ENCODE measurements around the gene RPS19. TPM values are rescaled to one million over a fixed set of nuclear protein-coding genes. Genes with fewer than 3 reads are reported as not detected.

Gene RPS19
- total RNA-seq, 2 donors from 2014 or later = 2,321 to 2,418 TPM

- TF ChIP-seq CTCF (conservative IDR thresholded peaks at IDR 0.05) = no peak
- peaks cover 31% of the 10 kb centered on the region for H3K9me3 Mint-ChIP-seq
- H3K4me1 Mint-ChIP-seq = no peaks in the 10 kb centered on the region
- H3K27ac Mint-ChIP-seq = no peak overlapping the region
- Histone ChIP-seq H3K9me3 (ENCODE audit: control insufficient read depth, low read length) (no peaks in the 10 kb centered on the region), H3K9ac (ENCODE audit: extremely low read depth, low read length, poor library complexity, severe bottlenecking) (no peak overlapping the region), H3K4me3 (ENCODE audit: low read length) (no peak overlapping the region), H3K4me1 (ENCODE audit: control insufficient read depth, insufficient read depth, low read length) (no peaks in the 10 kb centered on the region), H3K36me3 (ENCODE audit: control insufficient read depth, insufficient read depth, low read length) (no peaks in the 10 kb centered on the region), H3K27ac (ENCODE audit: low read depth, low read length) (no peak overlapping the region), H3K27me3 (ENCODE audit: control insufficient read depth, insufficient read depth, low read length, poor library complexity, severe bottlenecking) (peaks cover 11% of the 10 kb centered on the region)
- H3K36me3 Mint-ChIP-seq (ENCODE audit: low read depth) = no peaks in the 10 kb centered on the region
- no peak overlapping the region for H3K4me3 Mint-ChIP-seq
- no peak for DNase-seq
- WGBS, 2 experiments (ENCODE audit: insufficient coverage in 1 of 2, insufficient read length in 1 of 2) = 52 to 71% methylated on average over 3 of the region's 3 CpGs
- peaks cover 2% of the 10 kb centered on the region for H3K27me3 Mint-ChIP-seq (ENCODE audit: insufficient read depth)
These were observed 48.1 kb upstream of the RPS19 start for GRCh38 chr19:41811981-41812380.

GRCh38 chr19:41813911-41814310, 46.1 kb upstream of the RPS19 start:
- H3K27me3 Mint-ChIP-seq (ENCODE audit: insufficient read depth) = peaks cover 1% of the 10 kb centered on the region

GRCh38 chr19:41815301-41815700, 44.8 kb upstream of the RPS19 start:
- no peak overlapping the region for H3K4me3 Mint-ChIP-seq
- no peak overlapping the region for H3K9ac ChIP-seq (ENCODE audit: extremely low read depth, low read length, poor library complexity, severe bottlenecking)
- H3K4me1 ChIP-seq (ENCODE audit: control insufficient read depth, insufficient read depth, low read length) = no peaks in the 10 kb centered on the region
- H3K27ac ChIP-seq (ENCODE audit: low read depth, low read length) = no peak overlapping the region
- TF ChIP-seq CTCF (conservative IDR thresholded peaks at IDR 0.05) = no peak
- H3K4me1 Mint-ChIP-seq = no peaks in the 10 kb centered on the region
- DNase-seq = no peak
- H3K9me3 Mint-ChIP-seq = peaks cover 15% of the 10 kb centered on the region
- H3K27ac Mint-ChIP-seq = no peak overlapping the region
- H3K27me3 Mint-ChIP-seq (ENCODE audit: insufficient read depth) = peaks cover 1% of the 10 kb centered on the region
- 33% methylated on average over 2 of the region's 4 CpGs; no CpG with 5 or more reads in 1 of the 2 experiments for WGBS, 2 experiments (ENCODE audit: insufficient coverage in 1 of 2, insufficient read length in 1 of 2)
- H3K27me3 ChIP-seq (ENCODE audit: control insufficient read depth, insufficient read depth, low read length, poor library complexity, severe bottlenecking) = peaks cover 11% of the 10 kb centered on the region
- no peaks in the 10 kb centered on the region for H3K36me3 Mint-ChIP-seq (ENCODE audit: low read depth)
- H3K9me3 ChIP-seq (ENCODE audit: control insufficient read depth, low read length) = no peaks in the 10 kb centered on the region
- H3K4me3 ChIP-seq (ENCODE audit: low read length) = no peak overlapping the region
- no peaks in the 10 kb centered on the region for H3K36me3 ChIP-seq (ENCODE audit: control insufficient read depth, insufficient read depth, low read length)

More at GRCh38 chr19:41813911-41814310, 46.1 kb upstream of the RPS19 start:
- Histone ChIP-seq H3K4me3 (ENCODE audit: low read length) (no peak overlapping the region), H3K4me1 (ENCODE audit: control insufficient read depth, insufficient read depth, low read length) (no peaks in the 10 kb centered on the region), H3K9ac (ENCODE audit: extremely low read depth, low read length, poor library complexity, severe bottlenecking) (no peak overlapping the region), H3K27me3 (ENCODE audit: control insufficient read depth, insufficient read depth, low read length, poor library complexity, severe bottlenecking) (peaks cover 11% of the 10 kb centered on the region), H3K27ac (ENCODE audit: low read depth, low read length) (no peak overlapping the region), H3K36me3 (ENCODE audit: control insufficient read depth, insufficient read depth, low read length) (no peaks in the 10 kb centered on the region), H3K9me3 (ENCODE audit: control insufficient read depth, low read length) (no peaks in the 10 kb centered on the region)
- Mint-ChIP-seq H3K4me3 (no peak overlapping the region), H3K27ac (no peak overlapping the region), H3K36me3 (ENCODE audit: low read depth) (no peaks in the 10 kb centered on the region), H3K4me1 (no peaks in the 10 kb centered on the region), H3K9me3 (peaks cover 17% of the 10 kb centered on the region)
- no peak for DNase-seq
- 46 to 62% methylated on average over 4 of the region's 4 CpGs for WGBS, 2 experiments (ENCODE audit: insufficient coverage in 1 of 2, insufficient read length in 1 of 2)
- no peak for TF ChIP-seq CTCF (conservative IDR thresholded peaks at IDR 0.05)

Data from endodermal cell (in vitro differentiated cells).